Suppressor macrophage (primary cell): ENCODE measurements around the gene L3MBTL1.

Experiments
- DNase-seq, 4 experiments: peaks; one replicate each; pipeline ENCODE4 v3.0.0-alpha.2; 2020 to 2022

L3MBTL1 gene

DNA sequence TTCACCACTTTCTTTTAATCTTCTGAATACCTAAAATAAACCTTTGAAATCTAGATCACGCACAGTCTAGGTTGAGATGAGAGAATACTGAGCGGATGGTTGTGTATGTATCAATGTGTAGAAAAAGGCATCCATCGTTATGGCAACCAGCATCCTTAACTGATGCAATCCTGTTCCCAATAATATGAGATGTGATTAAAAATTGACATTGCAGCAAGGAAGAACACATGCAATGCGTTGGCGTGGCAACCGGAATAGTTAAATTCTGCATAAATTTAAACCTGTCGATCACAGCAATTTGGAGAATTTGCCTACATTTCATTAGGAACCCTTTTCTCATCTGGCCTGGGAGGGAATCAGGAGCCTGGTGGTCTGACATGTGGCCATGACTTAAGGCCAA lies 1.3 kb upstream of the L3MBTL1 start:
- no peak for DNase-seq

- DNase-seq, result peak in 3 of 4 experiments; percentile 2 to 29 (median 23)
These were observed 609 bp downstream of the L3MBTL1 start for GRCh38 chr20:43508106-43508505.

- no peak for DNase-seq
These were observed 1.1 kb downstream of the L3MBTL1 start for GRCh38 chr20:43508604-43509040.

DNA sequence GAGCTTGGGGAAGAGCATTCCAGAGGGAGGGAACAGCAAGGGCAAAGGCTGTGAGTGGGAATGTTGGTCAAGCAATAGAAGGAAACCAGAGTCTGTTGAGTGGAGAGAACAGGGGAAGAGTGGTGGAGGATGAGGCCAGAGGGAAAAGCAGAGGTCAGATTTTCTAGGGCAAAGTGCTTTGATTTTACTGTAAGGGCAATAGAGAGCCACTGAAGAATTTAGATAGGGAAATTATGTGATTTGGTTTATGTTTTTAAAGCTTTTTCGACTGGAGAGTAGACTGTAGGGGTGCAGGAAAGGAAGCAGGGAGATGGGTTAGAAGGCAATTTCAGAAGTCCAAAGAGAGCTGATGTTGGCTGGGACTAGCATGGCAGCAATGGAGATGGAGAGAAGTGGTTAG lies 4.4 kb downstream of the L3MBTL1 start:
- DNase-seq, result no peak

GRCh38 chr20:43513372-43513930 lies 6.0 kb downstream of the L3MBTL1 start:
- DNase-seq, result no peak

GRCh38 chr20:43513931-43514647 lies 6.6 kb downstream of the L3MBTL1 start:
- peak; percentile 97 to 98 (median 98) for DNase-seq

DNA sequence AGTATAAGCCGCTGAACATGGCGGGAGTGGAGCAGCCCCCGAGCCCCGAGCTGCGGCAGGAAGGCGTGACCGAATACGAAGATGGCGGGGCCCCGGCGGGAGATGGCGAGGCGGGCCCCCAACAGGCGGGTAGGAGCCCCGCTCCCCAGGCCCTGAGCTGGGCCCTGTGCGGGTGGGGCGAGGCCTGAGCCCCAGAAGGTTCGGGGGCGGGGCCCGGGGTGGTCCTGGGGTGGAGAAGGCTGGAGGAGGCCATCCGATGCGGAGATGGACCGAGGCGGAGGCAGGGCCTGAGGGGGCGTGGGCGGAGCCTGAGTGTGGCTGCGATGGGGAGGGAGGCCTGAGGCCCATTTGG lies 7.1 kb downstream of the L3MBTL1 start:
- DNase-seq, result peak in 2 of 4 experiments; percentile 27 to 39

DNA sequence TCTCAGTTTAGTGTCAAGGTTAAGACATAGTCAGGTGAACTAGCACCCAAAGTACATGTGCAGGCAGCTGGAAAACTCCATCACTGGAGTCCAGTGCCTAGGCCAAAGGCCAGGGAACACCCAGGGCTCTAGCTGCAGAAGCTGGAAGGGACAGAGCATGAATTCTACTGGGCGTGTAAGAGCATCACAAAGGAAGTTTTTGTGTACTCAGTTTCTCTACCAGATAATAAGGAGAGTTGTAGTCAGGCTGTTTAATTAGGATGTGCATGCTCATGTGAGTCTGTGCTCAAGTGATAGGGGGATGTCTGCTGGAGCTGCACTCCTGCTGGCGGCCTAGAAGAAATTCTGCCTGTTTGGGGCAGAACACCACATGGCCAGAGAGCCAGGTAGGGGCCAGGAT lies 8.1 kb downstream of the L3MBTL1 start:
- DNase-seq, result no peak

DNA sequence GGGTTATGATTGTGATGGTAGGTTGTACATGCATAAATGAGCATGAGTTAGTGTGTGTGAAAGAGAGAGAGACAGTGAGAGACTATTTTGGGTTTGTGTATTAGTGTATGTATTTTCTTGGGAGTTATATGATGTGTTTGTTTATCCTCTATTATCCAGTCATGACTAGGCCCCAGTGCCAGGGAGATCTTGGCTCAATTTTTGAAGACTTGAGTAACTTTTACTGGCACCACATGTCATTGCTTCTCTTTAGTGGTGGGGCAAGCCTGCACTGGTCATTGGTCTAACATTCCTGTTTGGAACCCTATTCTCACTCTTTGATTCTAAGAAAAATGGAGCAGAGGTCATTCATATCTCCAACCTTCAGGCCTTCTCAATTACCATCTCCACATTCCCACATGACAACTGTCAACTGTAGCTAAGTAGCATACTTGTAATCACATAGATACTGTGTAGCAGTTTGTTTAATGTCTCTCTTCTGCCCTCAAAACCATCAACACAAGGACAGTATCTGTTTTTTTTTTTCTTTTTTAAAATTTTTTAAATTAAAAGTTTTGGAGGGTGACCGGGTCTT lies 8.8 kb downstream of the L3MBTL1 start:
- DNase-seq, result no peak

DNA sequence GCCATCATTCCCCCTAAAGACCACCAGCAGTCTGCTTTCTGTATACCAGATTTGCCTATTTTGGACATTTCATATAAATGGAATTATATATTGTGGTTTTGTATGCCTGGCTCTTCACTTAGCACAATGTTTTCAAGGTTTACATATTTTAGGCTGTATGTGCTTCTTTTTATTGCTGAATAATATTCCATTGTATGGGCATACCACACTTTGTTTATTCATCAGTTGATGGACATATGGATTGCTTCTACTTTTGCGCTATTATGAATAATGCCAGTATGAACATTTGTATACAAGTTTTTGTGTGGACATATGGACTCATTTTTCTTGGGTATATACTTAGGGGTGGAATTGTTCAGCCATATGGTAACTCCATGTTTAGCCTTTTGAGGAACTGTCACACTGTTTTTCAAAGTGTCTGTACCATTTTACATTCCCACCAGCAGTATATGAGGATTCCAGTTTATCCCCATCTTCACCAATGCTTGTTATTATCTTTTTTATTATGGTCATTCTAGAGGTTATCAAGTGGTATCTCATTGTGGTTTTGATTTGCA lies 12.7 kb downstream of the L3MBTL1 start:
- DNase-seq, result no peak

- no peak for DNase-seq
These were observed 17.5 kb downstream of the L3MBTL1 start for GRCh38 chr20:43525021-43525420.

- DNase-seq, result no peak
These were observed 20.9 kb downstream of the L3MBTL1 start for GRCh38 chr20:43528258-43528875.

GRCh38 chr20:43529051-43529450 lies 21.6 kb downstream of the L3MBTL1 start:
- no peak for DNase-seq

- no peak for DNase-seq
These were observed 22.1 kb downstream of the L3MBTL1 start for GRCh38 chr20:43529457-43530153.

- no peak for DNase-seq
These were observed 23.0 kb downstream of the L3MBTL1 start for GRCh38 chr20:43530321-43531090.

DNA sequence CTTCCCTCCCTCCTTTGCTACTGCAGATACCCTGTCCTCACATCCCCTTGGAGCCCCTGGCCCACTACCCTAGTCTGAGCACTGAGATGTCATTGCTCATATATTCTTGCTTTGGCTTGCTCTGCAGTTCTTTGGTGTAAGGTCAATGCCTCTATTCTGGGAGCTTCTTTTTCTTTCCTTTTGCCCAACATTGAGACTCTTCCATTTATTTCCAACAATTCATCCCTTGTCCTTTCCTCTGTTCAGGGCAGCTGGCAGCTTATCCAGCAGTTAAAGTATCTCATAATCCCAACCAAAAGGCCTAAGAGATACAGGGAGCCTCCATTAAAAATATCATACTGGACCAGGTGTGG lies 23.6 kb downstream of the L3MBTL1 start:
- DNase-seq, result no peak

GRCh38 chr20:43532416-43533055 lies 25.0 kb downstream of the L3MBTL1 start:
- no peak for DNase-seq

- no peak for DNase-seq
These were observed 25.6 kb downstream of the L3MBTL1 start for GRCh38 chr20:43533060-43533459.

DNA sequence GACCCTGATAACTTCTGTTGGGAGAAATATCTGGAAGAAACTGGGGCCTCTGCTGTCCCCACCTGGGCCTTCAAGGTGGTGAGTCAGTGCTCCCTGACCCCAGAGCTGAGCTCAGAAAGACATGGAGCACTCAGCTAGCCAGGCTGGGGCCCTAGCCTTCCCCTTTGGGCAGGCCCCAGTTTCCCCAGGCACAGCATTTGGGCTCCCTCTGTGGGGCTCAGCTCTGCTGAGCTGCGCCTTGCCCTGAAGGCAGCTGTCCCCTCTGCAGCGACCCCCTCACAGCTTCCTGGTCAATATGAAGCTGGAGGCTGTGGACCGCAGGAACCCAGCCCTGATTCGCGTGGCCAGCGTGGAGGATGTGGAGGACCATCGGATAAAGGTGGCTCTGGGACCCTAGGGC lies 26.5 kb downstream of the L3MBTL1 start:
- DNase-seq, result no peak

GRCh38 chr20:43534791-43535350 lies 27.4 kb downstream of the L3MBTL1 start:
- no peak for DNase-seq

DNA sequence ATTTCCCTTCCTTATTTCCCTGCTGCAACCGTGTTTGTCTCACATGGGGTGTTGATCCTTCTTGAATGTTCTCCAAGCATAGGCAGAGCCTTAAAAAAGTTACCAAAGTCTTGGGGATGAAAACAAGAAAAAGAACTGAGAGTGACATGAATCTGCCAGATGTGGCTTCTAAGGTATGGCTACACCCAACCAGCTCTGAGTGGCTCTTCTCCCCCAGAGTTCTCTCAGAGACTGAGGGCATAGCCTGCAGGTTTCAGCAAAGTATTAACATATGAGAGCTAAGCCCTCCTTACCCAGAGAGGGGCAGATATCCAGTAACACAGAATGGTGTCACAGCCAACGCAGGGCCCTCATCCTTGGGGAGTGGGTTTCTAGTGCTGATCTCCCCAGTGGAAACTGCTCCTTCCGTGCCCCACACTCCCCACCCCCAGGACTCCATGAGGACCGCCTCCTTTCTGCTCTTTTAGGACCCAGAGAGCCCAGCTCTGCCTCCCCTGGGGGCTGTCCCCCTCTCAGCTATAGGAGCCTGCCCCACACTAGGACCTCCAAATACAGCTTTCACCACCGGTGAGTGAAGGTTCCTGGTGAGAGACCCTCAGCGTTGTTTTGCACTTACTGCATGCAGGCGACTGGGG lies 28.0 kb downstream of the L3MBTL1 start:
- no peak for DNase-seq
